Stimulated activated effector memory CD8-positive, alpha-beta T cell treated with anti-CD3 and anti-CD28 coated beads, Interleukin-12 subunit alpha, Interleukin-12 subunit beta, amount 100 ng/mL, for 72 hours (primary cell): ENCODE measurements around the gene ARHGAP42.

Experiments used
- ATAC-seq: fragments of 150-1000 bp; cut with Tn5 transposase; 2 replicates; pipeline ENCODE4 v1.10.0; 2021
- DNase-seq, 2 donors: peaks; one replicate each; pipeline ENCODE4 v3.0.0; 2021 to 2022; ENCODE audit warnings: low spot score in 2 of 2
- H3K27ac Mint-ChIP-seq: one replicate; pipeline ENCODE4 v1.8.0; 2022; ENCODE audit warnings: mild to moderate bottlenecking, mixed read lengths
- H3K36me3 Mint-ChIP-seq: one replicate; pipeline ENCODE4 v1.8.0; 2022; ENCODE audit warnings: mild to moderate bottlenecking, mixed read lengths
- H3K4me1 Mint-ChIP-seq: one replicate; pipeline ENCODE4 v1.8.0; 2022; ENCODE audit warnings: mixed read lengths
- H3K4me3 Mint-ChIP-seq: one replicate; pipeline ENCODE4 v1.8.0; 2022; ENCODE audit warnings: mild to moderate bottlenecking, mixed read lengths
- H3K9me3 Mint-ChIP-seq: one replicate; pipeline ENCODE4 v1.8.0; 2022; ENCODE audit warnings: mixed read lengths

ARHGAP42 gene

DNA sequence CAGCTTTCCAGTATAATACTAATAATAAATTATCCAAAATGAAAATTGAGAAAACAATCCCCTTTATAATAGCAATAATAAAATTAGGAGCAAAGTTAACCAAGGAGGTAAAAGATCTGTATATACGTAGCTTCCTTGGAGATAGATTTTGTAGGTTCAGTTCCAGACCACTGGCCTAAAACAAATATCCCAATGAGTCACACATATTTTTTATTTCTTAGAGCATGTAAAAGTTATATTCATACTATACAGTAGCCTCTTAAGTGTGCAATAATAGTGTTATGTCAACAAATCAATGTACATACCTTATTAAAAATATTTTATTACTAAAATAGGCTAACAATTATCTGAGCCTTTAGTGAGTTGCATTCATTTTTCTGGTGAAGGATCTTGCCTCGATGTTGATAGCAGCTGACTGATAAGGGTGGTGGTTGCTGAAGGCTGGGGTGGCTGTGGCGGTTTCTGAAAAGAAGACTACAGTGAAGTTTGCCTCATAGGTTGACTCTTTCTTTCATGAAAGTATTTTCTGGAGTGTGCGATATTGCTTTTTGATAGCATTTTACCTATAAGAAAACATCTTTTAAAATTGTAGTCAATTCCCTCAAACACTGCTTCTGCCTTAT, 178.5 kb downstream of the ARHGAP42 start:
- H3K27ac Mint-ChIP-seq: no peak overlapping the region
- no peaks in the 10 kb centered on the region for H3K4me1 Mint-ChIP-seq
- no peak for DNase-seq
- ATAC-seq: no peak
- peaks cover 16% of the 10 kb centered on the region for H3K9me3 Mint-ChIP-seq
- no peak overlapping the region for H3K4me3 Mint-ChIP-seq
- no peaks in the 10 kb centered on the region for H3K36me3 Mint-ChIP-seq

DNA sequence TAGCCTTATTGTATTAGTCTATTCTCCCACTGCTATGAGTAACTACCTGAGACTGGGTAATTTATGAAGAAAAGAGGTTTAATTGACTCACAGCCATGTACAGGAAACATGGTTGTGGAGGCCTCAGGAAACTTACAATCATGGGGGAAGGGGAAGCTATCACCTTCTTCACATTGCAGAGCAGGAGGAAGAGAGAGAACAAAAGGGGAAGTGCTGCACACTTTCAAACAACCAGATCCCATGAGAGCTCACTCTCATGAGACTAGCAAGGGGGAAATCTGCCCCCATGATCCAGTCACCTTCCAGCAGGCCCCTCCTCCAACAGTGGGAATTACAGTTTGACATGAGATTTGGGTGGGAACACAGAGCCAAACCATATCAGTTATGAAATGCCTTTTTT, 179.4 kb downstream of the ARHGAP42 start:
- Mint-ChIP-seq H3K36me3 (no peaks in the 10 kb centered on the region), H3K27ac (no peak overlapping the region), H3K4me1 (no peaks in the 10 kb centered on the region), H3K4me3 (no peak overlapping the region), H3K9me3 (peaks cover 10% of the 10 kb centered on the region)
- ATAC-seq (no peak), DNase-seq (no peak)

DNA sequence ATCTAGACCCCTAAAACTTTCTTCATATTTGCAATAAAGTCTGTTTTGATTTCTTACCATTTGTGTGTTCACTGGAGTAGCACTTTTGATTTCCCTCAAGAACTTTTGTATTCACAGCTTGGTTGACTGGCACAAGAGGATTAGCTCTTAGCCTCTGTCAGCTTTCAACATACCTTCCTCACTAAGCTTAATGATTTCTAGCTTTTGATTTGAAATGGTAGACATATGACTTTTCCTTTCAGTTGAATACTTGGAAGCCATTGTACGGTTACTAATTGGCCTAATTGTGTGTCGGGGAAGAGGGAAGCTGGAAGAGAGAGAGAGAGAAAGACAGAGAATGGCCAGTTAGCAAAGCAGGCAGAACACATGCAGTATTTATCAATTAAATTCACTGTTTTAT, 180.5 kb downstream of the ARHGAP42 start:
- H3K4me3 Mint-ChIP-seq: no peak overlapping the region
- H3K36me3 Mint-ChIP-seq: no peaks in the 10 kb centered on the region
- no peak for DNase-seq
- H3K27ac Mint-ChIP-seq: no peak overlapping the region
- no peak for ATAC-seq
- peaks cover 7% of the 10 kb centered on the region for H3K9me3 Mint-ChIP-seq
- H3K4me1 Mint-ChIP-seq: no peaks in the 10 kb centered on the region

DNA sequence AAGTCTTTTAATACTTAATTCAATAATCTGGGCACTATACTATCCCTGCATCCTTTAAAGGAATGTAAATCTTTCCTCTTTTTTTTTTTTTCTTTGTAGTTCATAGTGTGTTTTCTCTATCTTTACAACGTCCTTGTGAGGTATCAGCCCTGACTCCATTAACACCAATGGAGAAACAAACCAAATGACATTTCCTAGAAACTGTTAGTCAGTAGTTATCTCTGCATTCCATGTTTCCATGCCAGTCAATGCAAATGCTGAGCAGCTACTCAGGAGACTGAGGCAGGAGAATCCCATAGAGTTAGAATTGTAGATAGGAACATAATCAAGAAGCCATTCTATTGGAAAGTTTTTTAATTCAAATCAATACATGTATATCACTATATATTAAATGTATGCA, 182.2 kb downstream of the ARHGAP42 start:
- Mint-ChIP-seq H3K27ac (no peak overlapping the region), H3K4me3 (no peak overlapping the region), H3K36me3 (no peaks in the 10 kb centered on the region), H3K9me3 (peaks cover 9% of the 10 kb centered on the region), H3K4me1 (no peaks in the 10 kb centered on the region)
- no peak for ATAC-seq
- no peak for DNase-seq

DNA sequence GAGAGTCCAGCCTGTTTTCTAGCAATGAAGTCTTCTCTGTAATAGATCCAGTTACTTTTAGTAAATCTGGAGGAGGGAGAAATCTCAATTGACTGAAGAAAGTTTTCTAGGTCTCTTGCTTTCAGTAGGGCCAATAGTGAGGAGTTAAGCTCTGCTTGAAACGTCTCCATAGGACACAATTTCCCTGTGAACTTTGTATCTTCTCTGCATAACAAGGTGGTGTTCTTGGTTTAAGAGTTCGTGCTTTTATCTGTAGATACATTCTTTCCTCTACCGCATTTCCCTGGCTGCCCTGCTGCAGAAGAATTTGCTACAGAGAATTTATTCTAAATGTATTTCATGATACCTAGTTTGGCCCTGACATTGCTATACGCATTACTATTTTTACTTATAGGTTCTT, 183.1 kb downstream of the ARHGAP42 start:
- H3K36me3 Mint-ChIP-seq: no peaks in the 10 kb centered on the region
- DNase-seq (no peak), ATAC-seq (no peak)
- no peaks in the 10 kb centered on the region for H3K4me1 Mint-ChIP-seq
- peaks cover 12% of the 10 kb centered on the region for H3K9me3 Mint-ChIP-seq
- H3K27ac Mint-ChIP-seq: no peak overlapping the region
- no peak overlapping the region for H3K4me3 Mint-ChIP-seq

DNA sequence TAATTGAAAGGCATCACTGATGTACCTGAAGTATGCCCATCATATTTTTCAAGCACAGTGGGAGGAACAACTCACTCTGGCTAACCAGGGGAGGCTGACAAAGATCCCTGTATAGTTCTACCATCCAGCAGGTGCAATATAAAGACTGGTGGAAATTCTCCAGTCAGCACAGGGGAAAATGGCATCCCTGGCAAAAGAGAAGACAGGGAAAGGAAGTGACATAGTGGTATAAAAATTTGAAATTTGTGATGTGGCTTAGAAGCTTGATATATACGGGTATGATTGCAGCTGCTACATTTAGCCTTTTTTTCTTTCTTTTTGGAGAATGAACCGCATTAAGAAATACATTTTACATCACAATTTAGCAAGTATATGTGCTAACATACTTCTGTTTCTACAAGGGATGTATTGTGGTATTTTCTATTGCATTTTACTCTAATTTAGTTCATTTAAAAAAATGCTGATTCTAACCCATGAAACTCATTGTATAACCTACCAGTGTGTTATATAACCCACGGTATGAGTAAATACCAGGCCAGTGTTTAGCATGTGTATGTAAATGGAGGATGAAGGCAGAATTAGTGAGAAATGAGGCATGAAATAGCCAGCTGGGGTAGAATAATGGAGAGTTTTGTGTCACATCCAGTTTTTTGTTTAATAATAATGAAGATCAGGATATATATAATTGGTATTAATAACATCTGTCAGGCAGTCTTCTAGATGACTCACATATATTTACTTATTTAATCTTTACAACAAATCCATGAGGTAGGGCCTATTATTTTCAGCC, 186.1 kb downstream of the ARHGAP42 start:
- Mint-ChIP-seq H3K27ac (no peak overlapping the region), H3K9me3 (peaks cover 6% of the 10 kb centered on the region), H3K4me1 (no peaks in the 10 kb centered on the region), H3K36me3 (no peaks in the 10 kb centered on the region), H3K4me3 (no peak overlapping the region)
- ATAC-seq (no peak), DNase-seq (no peak)

DNA sequence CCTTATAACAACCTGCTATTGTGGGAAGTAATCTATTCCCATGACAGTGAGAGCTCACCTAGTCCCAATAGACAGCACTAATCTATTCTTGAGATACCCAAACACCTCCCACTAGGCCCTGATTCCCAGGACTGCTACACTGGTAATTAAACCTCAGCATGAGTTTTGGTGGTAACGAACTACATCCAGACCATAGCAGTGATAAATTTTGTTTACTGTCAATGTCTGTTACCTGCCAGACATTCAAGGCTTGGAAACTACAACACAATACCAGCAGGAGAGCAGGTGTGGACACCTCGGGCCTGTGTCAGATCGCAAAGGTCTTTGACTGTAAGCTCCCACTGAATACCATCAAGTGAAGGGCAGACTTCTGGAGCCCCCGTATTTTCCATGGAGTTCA, 187.1 kb downstream of the ARHGAP42 start:
- DNase-seq (no peak), ATAC-seq (no peak)
- Mint-ChIP-seq H3K4me3 (no peak overlapping the region), H3K27ac (no peak overlapping the region), H3K9me3 (peaks cover 11% of the 10 kb centered on the region), H3K36me3 (no peaks in the 10 kb centered on the region), H3K4me1 (no peaks in the 10 kb centered on the region)

DNA sequence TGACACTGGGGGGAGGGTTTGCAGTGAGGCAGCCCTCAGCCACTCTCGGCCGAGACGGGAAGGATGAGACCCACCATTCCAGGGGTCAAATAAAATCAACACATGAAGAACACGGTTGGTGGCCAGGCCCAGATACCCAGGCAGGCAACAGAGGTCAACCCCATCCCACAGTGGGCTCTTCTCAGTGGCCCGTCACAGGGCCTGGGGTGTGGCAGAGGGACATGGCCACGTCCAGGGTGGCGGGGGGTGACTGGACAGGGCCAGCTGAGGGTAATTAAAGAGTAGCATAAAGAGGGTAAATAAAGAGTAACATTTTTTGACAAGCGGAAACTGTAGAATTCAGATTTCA, 188.4 kb downstream of the ARHGAP42 start:
- H3K4me1 Mint-ChIP-seq: no peaks in the 10 kb centered on the region
- H3K4me3 Mint-ChIP-seq: no peak overlapping the region
- ATAC-seq: no peak

DNA sequence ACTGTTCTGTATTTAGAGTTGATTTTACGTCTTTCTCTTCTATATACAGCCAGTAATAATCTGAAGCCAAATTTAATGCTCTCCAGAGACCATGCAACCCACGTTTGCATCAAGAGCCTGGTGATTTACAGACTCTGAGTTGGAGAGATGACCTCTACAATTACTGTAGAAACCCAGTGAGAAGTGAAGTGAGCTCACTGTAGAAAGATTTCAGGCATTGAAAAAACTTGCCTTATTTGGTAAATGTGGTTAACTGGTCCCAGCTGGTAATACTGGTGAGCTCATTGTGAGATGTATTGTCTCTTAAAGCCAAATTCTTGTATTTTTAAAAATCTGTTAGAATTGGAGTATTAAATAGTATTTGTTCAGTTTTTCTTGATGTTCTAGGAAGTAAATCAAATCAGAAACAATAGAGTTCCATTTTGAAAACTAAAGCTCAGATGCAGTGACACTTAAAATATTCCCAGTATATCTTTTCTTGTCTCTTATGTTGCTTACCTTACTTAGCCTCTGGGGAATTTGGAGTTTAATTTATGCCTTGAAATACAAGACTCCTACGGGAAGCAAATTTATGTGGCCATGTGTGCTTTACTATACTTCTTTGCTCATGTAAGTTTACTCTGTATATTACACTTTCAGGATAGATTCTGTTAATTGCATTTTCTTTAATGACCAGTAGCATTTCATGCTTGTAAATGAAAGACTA, 189.9 kb downstream of the ARHGAP42 start:
- Mint-ChIP-seq H3K4me1 (no peaks in the 10 kb centered on the region), H3K36me3 (no peaks in the 10 kb centered on the region), H3K27ac (no peak overlapping the region), H3K9me3 (peaks cover 15% of the 10 kb centered on the region), H3K4me3 (no peak overlapping the region)
- no peak for ATAC-seq
- DNase-seq: no peak

More for the DNA sequence above, 188.4 kb downstream of the ARHGAP42 start:
- no peak for DNase-seq
- Mint-ChIP-seq H3K9me3 (peaks cover 15% of the 10 kb centered on the region), H3K27ac (no peak overlapping the region), H3K36me3 (no peaks in the 10 kb centered on the region)

DNA sequence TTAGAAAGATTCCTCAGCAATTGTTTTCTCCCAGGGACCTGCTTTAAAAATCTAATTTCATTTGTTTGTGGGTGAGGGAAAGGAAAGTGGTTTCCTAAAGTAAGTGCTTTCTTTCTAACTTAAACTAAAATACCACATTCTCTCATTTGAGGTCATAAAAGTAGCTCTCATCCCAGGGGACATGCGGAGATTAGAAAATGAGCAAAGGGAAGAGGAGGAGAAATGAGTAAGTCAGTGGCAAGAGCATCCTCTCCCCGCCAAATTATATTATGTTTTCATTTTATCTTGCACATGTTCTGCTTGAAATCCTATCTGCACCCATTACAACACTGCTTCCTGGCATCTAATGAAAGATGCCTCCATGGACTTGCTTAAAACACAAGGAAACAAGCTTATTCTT, 191.4 kb downstream of the ARHGAP42 start:
- DNase-seq (no peak), ATAC-seq (no peak)
- peaks cover 19% of the 10 kb centered on the region for H3K9me3 Mint-ChIP-seq
- H3K36me3 Mint-ChIP-seq: no peaks in the 10 kb centered on the region
- H3K27ac Mint-ChIP-seq: no peak overlapping the region
- H3K4me1 Mint-ChIP-seq: no peaks in the 10 kb centered on the region
- H3K4me3 Mint-ChIP-seq: no peak overlapping the region

DNA sequence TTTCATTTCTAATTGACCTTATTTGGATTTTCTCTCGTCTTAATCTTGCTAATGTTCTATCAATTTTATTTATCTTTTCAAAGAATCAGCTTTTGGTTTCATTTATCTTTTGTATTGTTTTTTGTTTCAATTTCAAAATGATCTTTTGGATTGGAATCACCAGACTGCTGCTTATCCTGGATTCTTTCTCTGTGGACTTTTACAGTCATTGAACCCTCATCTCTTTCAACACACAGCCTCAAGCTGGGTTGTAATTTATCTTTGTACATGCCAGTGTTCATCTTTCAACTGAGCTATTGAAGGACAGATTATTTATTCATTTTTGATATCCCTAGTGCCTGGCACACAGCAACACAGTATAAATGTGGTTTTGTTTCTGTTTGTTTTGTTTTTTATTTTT, 195.9 kb downstream of the ARHGAP42 start:
- DNase-seq (no peak), ATAC-seq (no peak)
- H3K36me3 Mint-ChIP-seq: no peaks in the 10 kb centered on the region
- H3K27ac Mint-ChIP-seq: no peak overlapping the region
- peaks cover 17% of the 10 kb centered on the region for H3K9me3 Mint-ChIP-seq
- no peaks in the 10 kb centered on the region for H3K4me1 Mint-ChIP-seq
- no peak overlapping the region for H3K4me3 Mint-ChIP-seq

DNA sequence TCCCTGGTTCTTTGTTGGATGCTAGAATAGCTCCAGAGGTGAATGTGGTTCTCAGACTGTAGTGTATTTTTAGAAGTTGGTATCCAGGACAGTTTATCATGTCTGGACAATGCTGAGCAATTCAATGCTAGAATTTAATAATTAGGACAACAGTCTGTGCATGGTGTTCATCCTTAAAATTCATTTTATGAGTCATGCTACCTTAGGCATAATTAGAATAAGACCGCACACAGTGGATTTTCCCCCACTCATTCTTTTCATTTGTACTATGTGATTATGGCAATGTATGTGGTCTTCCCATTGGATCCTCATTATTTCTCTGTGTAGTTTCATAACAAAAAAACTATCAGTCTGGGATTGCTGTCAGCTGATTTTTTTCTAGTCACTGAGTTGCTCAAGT, 196.7 kb downstream of the ARHGAP42 start:
- H3K4me1 Mint-ChIP-seq: no peaks in the 10 kb centered on the region
- H3K4me3 Mint-ChIP-seq: no peak overlapping the region
- DNase-seq: no peak
- H3K27ac Mint-ChIP-seq: no peak overlapping the region
- ATAC-seq: no peak
- H3K36me3 Mint-ChIP-seq: no peaks in the 10 kb centered on the region
- H3K9me3 Mint-ChIP-seq: peaks cover 10% of the 10 kb centered on the region

DNA sequence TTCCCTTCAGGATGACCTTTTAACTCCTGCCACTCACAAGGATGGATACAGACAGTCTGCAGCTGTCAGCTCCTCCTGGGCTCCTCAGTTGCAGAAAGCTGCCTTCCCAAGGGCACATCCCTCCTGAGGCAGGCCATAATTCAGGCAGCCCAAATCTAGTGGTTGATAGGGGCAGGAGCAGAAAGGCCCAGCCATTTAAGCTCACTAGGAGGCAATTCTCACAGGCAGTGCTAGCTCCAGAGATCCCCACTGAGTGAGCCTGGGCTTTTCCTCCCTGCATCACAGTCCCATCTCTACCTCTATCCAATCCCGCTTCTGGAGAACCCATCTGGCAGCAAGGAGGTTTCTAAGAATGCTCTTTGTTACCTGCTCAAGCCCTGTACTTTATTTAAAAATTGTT, 200.6 kb downstream of the ARHGAP42 start:
- H3K4me3 Mint-ChIP-seq: no peak overlapping the region
- no peak overlapping the region for H3K27ac Mint-ChIP-seq
- DNase-seq (no peak), ATAC-seq (no peak)
- no peaks in the 10 kb centered on the region for H3K36me3 Mint-ChIP-seq
- no peaks in the 10 kb centered on the region for H3K4me1 Mint-ChIP-seq
- H3K9me3 Mint-ChIP-seq: peaks cover 3% of the 10 kb centered on the region

DNA sequence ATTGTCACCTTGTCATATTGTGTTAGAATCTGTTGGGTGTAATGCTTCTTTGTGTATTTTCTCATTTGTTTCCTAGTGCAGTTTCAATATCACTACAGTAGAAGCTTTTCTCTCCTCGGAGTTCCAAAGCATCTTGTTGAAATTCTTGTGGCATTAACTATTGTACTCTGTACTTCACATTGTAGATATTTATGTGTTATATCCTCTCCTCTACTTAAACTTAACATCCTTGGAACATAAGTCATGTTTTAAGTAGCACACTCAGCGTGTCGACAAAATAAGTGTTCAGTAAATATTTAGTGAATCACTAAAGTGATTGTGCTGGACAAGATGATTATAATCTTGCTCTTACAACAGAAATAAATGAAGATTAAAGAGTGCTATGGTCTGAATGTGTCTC, 201.7 kb downstream of the ARHGAP42 start:
- DNase-seq (no peak), ATAC-seq (no peak)
- no peak overlapping the region for H3K4me3 Mint-ChIP-seq
- H3K9me3 Mint-ChIP-seq: no peaks in the 10 kb centered on the region
- H3K36me3 Mint-ChIP-seq: no peaks in the 10 kb centered on the region
- H3K4me1 Mint-ChIP-seq: no peaks in the 10 kb centered on the region
- H3K27ac Mint-ChIP-seq: no peak overlapping the region

DNA sequence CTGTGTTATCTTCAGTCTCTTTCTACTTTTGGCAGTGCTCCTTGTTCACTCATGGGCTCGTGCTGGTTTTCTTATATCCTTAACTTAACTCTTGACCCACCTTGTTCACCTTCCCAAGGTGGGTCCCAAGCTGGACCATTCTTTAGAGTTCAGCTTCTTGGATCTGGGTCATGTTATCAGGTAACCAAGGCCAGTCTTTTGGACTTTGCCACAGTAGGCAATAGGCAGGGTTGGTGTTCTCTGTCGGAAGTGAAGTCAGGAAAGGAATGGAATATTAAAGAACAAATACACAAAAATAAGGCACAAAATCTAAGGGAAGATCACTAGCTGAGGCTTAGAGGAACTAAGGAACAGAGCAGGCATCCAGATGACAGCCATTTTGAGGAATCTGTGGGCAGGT, 202.7 kb downstream of the ARHGAP42 start:
- DNase-seq (no peak), ATAC-seq (no peak)
- Mint-ChIP-seq H3K36me3 (no peaks in the 10 kb centered on the region), H3K4me3 (no peak overlapping the region), H3K27ac (no peak overlapping the region), H3K4me1 (no peaks in the 10 kb centered on the region), H3K9me3 (peaks cover 2% of the 10 kb centered on the region)

DNA sequence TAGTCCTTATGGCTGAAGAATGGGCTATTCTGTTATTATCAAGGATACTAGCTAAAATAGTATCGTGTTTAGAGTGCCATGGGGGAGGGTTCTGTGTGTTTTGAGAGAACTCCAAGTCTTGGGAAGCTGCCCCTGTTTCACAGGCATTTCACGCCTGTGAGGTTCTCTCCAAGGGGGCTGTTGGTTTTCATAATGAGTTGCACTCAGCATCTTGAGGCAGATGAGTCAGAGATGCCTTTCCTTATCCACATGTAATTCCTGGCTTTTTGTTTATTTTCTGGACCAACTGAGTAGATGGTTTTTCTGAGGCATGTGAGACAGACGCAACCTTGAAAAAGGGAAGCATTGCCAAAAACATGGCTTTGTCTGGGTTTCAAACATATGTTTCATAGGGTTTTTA, 203.7 kb downstream of the ARHGAP42 start:
- DNase-seq (no peak), ATAC-seq (no peak)
- no peaks in the 10 kb centered on the region for H3K4me1 Mint-ChIP-seq
- H3K27ac Mint-ChIP-seq: no peak overlapping the region
- H3K4me3 Mint-ChIP-seq: no peak overlapping the region
- peaks cover 2% of the 10 kb centered on the region for H3K9me3 Mint-ChIP-seq
- H3K36me3 Mint-ChIP-seq: no peaks in the 10 kb centered on the region
